Liver (tissue), 3 donors: ENCODE data around the gene RPS19BP1.

Experiments used
- FOXA1 ChIP-seq: IDR thresholded peaks from 2 replicates; pipeline ENCODE4 v1.6.1; 2016; ENCODE audit warnings: antibody characterized with exemption
- HNF4G ChIP-seq: IDR thresholded peaks from 2 replicates; pipeline ENCODE4 v1.6.1; 2016; ENCODE audit warnings: antibody characterized with exemption
- RXRA ChIP-seq, 2 donors: IDR thresholded peaks; 2 replicates each; pipeline ENCODE4 v1.6.1; 2017 to 2018; ENCODE audit warnings: antibody characterized with exemption in 2 of 2, mild to moderate bottlenecking in 1 of 2
- SP1 ChIP-seq: IDR thresholded peaks from 2 replicates; pipeline ENCODE4 v1.6.1; 2018; ENCODE audit warnings: antibody characterized with exemption, mild to moderate bottlenecking
- TAF1 ChIP-seq: conservative IDR thresholded peaks from 2 replicates; pipeline ENCODE4 v1.6.1; 2016; ENCODE audit warnings: antibody characterized with exemption, mild to moderate bottlenecking
- TF ChIP-seq, protein P1 (sequence below): IDR thresholded peaks from 2 replicates; pipeline ENCODE4 v1.6.1; 2016; ENCODE audit warnings: antibody characterized with exemption
- TF ChIP-seq, protein P2 (sequence below): fragments of 150-350 bp; IDR thresholded peaks from 2 replicates; pipeline ENCODE4 v1.5.1; 2017; ENCODE audit warnings: improper control_type of control experiment, low read depth, low read length; ENCODE audit not compliant: missing input control
- donor health status: healthy.
- donor health status: healthy.

DNA sequence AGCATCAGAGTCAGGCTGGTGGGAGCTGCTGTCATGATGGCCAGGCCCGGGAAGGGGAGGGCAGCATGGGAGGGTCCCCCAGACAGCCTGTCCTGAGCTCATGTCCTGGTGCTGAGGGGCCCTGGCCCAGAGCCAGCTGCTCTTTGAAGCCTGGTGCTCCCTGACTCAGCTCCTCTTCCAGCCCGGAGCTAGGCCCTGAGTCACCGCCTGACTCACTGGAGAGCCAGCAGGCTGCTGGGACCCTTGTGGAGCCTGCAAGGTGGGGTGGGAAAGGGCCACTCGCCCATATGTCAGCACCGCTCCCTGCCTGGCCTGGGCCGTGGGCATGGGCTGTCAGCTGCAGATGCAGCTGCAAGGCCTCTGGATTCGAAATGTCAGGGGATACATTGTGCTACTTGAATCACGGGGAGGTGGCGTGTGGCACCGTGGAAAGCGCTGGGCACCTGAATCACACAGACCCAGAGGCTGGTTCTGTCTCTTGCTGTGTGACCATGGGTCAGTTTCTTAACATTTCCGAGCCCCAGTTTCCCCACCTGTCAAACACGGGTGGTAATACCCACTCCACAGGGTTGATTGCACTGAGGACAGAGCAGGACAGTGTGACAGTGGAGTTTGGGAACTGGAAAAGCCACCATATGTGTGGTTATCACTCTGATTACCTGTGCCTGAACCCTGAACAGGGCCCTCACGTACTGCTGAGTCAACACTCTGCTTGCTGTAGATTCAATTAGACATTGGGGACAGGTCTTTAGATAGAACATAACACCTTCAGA, 42.4 kb upstream of the RPS19BP1 start:
- no peak for TF ChIP-seq HNF4G
- TF ChIP-seq, protein P1, sequence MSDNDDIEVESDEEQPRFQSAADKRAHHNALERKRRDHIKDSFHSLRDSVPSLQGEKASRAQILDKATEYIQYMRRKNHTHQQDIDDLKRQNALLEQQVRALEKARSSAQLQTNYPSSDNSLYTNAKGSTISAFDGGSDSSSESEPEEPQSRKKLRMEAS = no peak
- no peak for TF ChIP-seq SP1
- TF ChIP-seq, protein P2, sequence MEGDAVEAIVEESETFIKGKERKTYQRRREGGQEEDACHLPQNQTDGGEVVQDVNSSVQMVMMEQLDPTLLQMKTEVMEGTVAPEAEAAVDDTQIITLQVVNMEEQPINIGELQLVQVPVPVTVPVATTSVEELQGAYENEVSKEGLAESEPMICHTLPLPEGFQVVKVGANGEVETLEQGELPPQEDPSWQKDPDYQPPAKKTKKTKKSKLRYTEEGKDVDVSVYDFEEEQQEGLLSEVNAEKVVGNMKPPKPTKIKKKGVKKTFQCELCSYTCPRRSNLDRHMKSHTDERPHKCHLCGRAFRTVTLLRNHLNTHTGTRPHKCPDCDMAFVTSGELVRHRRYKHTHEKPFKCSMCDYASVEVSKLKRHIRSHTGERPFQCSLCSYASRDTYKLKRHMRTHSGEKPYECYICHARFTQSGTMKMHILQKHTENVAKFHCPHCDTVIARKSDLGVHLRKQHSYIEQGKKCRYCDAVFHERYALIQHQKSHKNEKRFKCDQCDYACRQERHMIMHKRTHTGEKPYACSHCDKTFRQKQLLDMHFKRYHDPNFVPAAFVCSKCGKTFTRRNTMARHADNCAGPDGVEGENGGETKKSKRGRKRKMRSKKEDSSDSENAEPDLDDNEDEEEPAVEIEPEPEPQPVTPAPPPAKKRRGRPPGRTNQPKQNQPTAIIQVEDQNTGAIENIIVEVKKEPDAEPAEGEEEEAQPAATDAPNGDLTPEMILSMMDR = no peak
- no peak for TF ChIP-seq RXRA (IDR thresholded peaks at IDR 0.05)
- TF ChIP-seq FOXA1 = no peak
- no peak for TF ChIP-seq TAF1
